HepG2 (cell line): Measurements from ENCODE around the gene DSG4. TPM values are rescaled to one million over a fixed set of nuclear protein-coding genes. Genes with fewer than 3 reads are reported as not detected.
A peak's percentile ranks its signal among the peaks of the same experiment; 100 is the strongest.

Experiments used
- ARNTL ChIP-seq: sonication (generic); formaldehyde crosslinking; IDR thresholded peaks from 2 replicates; pipeline ENCODE4 v1.4.0; 2020; ENCODE audit warnings: mild to moderate bottlenecking, missing genetic modification reagents
- DDIT3 ChIP-seq: sonication (generic); formaldehyde crosslinking; IDR thresholded peaks from 2 replicates; pipeline ENCODE4 v1.4.0; 2020; ENCODE audit warnings: mild to moderate bottlenecking, missing genetic modification reagents
- GABPB1 ChIP-seq: IDR thresholded peaks from 2 replicates; pipeline ENCODE4 v1.6.1; 2016; ENCODE audit warnings: mild to moderate bottlenecking, missing genetic modification reagents, moderate library complexity, missing compliant biosample characterization
- NCOA2 ChIP-seq: sonication (generic); formaldehyde crosslinking; IDR thresholded peaks from 2 replicates; pipeline ENCODE4 v1.8.0; 2022; ENCODE audit warnings: inconsistent platforms
- NR2F6 ChIP-seq, 2 experiments: IDR thresholded peaks; 2 replicates each; pipeline ENCODE4 v1.6.1; 2016; ENCODE audit warnings: antibody characterized with exemption in 1 of 2, mild to moderate bottlenecking in 1 of 2
- SIX1 ChIP-seq: sonication (generic); formaldehyde crosslinking; IDR thresholded peaks from 2 replicates; pipeline ENCODE4 v1.4.0; 2020; ENCODE audit warnings: missing genetic modification reagents, borderline replicate concordance
- TBX2 ChIP-seq: sonication (generic); formaldehyde crosslinking; IDR thresholded peaks from 2 replicates; pipeline ENCODE4 v1.5.0; 2020; ENCODE audit warnings: missing genetic modification reagents, mild to moderate bottlenecking, borderline replicate concordance
- ZMAT3 ChIP-seq: sonication (generic); formaldehyde crosslinking; conservative IDR thresholded peaks from 2 replicates; pipeline ENCODE4 v1.7.0; 2021; ENCODE audit warnings: missing genetic modification reagents
- ZNF501 ChIP-seq: sonication (generic); formaldehyde crosslinking; IDR thresholded peaks from 2 replicates; pipeline ENCODE4 v1.5.1; 2020; ENCODE audit warnings: mild to moderate bottlenecking, moderate library complexity, missing genetic modification reagents
- ZNF614 ChIP-seq: IDR thresholded peaks from 2 replicates; pipeline ENCODE4 v1.6.1; 2018; ENCODE audit warnings: missing biosample characterization, missing genetic modification reagents, inconsistent platforms, borderline replicate concordance
- polyA plus RNA-seq, 8 experiments: library from polyadenylated mRNA; depleted of rRNA in 3 of 8; stranded (reverse) in 7 of 8; unstranded in 1 of 8; fragments of >200 nt; fragmentation: Illumina TruSeq in 4 of 8; extraction: Trizol in 4 of 8; gene quantifications; 2 replicates each; pipeline versions ENCODE4 v1.2.1 to v1.2.3, GENCODE V29; 2011 to 2016; ENCODE audit warnings: low read depth in 4 of 8, missing spikeins in 1 of 8, mixed read lengths in 1 of 8; ENCODE audit not compliant: insufficient read depth in 1 of 8
- total RNA-seq, 5 experiments: library from RNA; depleted of rRNA; stranded (reverse); fragments of >200 nt; fragmentation: Illumina TruSeq; extraction: Trizol; gene quantifications; 2 replicates each; pipeline ENCODE4 v1.2.3, GENCODE V29; 2016; ENCODE audit warnings: low read depth in 1 of 5
- TF ChIP-seq, protein P1 (sequence below): sonication (generic); formaldehyde crosslinking; IDR thresholded peaks from 2 replicates; pipeline ENCODE4 v1.4.0; 2020; ENCODE audit warnings: missing genetic modification reagents
- TF ChIP-seq, protein P2 (sequence below), 2 experiments: sonication (generic) in 1 of 2; formaldehyde crosslinking in 1 of 2; IDR thresholded peaks; 2 replicates each; pipeline versions ENCODE4 v1.4.0 to v1.6.1; 2016 to 2020; ENCODE audit warnings: borderline replicate concordance in 1 of 2, low read depth in 1 of 2, mild to moderate bottlenecking in 1 of 2, missing genetic modification reagents in 1 of 2
- TF ChIP-seq, protein P3 (sequence below): IDR thresholded peaks from 2 replicates; pipeline ENCODE4 v1.4.0; 2020; ENCODE audit warnings: mild to moderate bottlenecking, missing genetic modification reagents

The DSG4 gene
- total and polyA plus RNA-seq, 2 of the 13 experiments (the other 11 are each of a cell fraction or from before 2014, with no cell fraction given), result 0.07 TPM; not detected in 1

DNA sequence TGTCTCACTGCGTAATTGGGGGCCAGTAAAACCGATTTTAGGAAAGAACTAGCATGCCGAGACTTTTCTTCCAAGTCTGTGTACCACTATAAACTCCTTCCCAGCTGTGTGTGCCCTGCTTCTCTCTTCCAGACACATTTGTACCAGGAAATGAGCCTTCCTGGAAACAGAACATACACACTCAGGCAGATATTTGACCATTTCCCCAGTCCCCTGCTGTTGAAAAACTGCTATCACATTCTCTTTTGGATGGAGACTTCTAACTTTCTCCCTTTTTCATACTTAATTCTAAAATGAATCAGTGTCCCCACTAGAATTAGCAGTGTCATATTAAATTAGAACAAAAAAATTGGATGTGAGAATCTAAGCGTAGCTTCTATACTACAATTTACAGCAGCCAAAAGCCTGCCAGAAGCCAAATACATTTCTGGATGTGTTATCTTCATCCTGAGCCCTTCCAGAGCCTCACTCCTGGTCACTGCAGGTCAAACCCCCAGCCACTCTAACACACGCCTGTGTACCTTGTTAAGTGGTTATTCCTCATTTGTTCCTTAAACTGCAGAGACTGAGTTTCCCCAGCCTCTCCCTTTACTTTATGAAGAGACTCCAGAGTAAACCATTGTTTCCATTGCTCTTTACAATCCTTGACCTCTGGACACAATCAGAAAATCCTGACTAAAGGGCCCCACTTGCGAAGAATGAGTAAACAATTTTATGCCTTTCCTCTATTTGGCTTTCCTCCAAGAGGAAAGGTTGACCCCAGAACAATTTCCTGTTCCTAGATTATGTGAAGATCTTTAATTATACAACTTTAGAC, 20.4 kb downstream of the DSG4 start (continued):
- TF ChIP-seq SIX1 (CRISPR knock-in tag), result peak; percentile 34; the same call in 1 of the 2 replicates
- TF ChIP-seq, protein P1, sequence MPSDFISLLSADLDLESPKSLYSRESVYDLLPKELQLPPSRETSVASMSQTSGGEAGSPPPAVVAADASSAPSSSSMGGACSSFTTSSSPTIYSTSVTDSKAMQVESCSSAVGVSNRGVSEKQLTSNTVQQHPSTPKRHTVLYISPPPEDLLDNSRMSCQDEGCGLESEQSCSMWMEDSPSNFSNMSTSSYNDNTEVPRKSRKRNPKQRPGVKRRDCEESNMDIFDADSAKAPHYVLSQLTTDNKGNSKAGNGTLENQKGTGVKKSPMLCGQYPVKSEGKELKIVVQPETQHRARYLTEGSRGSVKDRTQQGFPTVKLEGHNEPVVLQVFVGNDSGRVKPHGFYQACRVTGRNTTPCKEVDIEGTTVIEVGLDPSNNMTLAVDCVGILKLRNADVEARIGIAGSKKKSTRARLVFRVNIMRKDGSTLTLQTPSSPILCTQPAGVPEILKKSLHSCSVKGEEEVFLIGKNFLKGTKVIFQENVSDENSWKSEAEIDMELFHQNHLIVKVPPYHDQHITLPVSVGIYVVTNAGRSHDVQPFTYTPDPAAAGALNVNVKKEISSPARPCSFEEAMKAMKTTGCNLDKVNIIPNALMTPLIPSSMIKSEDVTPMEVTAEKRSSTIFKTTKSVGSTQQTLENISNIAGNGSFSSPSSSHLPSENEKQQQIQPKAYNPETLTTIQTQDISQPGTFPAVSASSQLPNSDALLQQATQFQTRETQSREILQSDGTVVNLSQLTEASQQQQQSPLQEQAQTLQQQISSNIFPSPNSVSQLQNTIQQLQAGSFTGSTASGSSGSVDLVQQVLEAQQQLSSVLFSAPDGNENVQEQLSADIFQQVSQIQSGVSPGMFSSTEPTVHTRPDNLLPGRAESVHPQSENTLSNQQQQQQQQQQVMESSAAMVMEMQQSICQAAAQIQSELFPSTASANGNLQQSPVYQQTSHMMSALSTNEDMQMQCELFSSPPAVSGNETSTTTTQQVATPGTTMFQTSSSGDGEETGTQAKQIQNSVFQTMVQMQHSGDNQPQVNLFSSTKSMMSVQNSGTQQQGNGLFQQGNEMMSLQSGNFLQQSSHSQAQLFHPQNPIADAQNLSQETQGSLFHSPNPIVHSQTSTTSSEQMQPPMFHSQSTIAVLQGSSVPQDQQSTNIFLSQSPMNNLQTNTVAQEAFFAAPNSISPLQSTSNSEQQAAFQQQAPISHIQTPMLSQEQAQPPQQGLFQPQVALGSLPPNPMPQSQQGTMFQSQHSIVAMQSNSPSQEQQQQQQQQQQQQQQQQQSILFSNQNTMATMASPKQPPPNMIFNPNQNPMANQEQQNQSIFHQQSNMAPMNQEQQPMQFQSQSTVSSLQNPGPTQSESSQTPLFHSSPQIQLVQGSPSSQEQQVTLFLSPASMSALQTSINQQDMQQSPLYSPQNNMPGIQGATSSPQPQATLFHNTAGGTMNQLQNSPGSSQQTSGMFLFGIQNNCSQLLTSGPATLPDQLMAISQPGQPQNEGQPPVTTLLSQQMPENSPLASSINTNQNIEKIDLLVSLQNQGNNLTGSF, result no peak
- TF ChIP-seq ARNTL (CRISPR knock-in tag), result 0 out of 2 replicates have a peak, but pooled peaks have one; percentile 26
- TF ChIP-seq ZNF614 (CRISPR knock-in tag), result peak; percentile 54; the same call in 1 of the 2 replicates
- TF ChIP-seq NCOA2, result peak; percentile 93
- TF ChIP-seq TBX2 (CRISPR knock-in tag), result peak; percentile 42; the same call in 1 of the 2 replicates
- no peak; the same call in 1 of the 2 replicates for TF ChIP-seq ZNF501 (CRISPR knock-in tag)
- no peak for TF ChIP-seq DDIT3 (CRISPR knock-in tag)
- peak; percentile 10; the same call in 1 of the 2 replicates for TF ChIP-seq GABPB1 (CRISPR knock-in tag)
- TF ChIP-seq, protein P2, sequence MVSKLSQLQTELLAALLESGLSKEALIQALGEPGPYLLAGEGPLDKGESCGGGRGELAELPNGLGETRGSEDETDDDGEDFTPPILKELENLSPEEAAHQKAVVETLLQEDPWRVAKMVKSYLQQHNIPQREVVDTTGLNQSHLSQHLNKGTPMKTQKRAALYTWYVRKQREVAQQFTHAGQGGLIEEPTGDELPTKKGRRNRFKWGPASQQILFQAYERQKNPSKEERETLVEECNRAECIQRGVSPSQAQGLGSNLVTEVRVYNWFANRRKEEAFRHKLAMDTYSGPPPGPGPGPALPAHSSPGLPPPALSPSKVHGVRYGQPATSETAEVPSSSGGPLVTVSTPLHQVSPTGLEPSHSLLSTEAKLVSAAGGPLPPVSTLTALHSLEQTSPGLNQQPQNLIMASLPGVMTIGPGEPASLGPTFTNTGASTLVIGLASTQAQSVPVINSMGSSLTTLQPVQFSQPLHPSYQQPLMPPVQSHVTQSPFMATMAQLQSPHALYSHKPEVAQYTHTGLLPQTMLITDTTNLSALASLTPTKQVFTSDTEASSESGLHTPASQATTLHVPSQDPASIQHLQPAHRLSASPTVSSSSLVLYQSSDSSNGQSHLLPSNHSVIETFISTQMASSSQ (IDR thresholded peaks at IDR 0.05; ENCODE audit: low read depth), result peak; percentile 69
- TF ChIP-seq, protein P2 (CRISPR knock-in tag; IDR thresholded peaks at IDR 0.05; ENCODE audit: borderline replicate concordance), result peak; percentile 55; the same call in 1 of the 2 replicates
- TF ChIP-seq, protein P3, sequence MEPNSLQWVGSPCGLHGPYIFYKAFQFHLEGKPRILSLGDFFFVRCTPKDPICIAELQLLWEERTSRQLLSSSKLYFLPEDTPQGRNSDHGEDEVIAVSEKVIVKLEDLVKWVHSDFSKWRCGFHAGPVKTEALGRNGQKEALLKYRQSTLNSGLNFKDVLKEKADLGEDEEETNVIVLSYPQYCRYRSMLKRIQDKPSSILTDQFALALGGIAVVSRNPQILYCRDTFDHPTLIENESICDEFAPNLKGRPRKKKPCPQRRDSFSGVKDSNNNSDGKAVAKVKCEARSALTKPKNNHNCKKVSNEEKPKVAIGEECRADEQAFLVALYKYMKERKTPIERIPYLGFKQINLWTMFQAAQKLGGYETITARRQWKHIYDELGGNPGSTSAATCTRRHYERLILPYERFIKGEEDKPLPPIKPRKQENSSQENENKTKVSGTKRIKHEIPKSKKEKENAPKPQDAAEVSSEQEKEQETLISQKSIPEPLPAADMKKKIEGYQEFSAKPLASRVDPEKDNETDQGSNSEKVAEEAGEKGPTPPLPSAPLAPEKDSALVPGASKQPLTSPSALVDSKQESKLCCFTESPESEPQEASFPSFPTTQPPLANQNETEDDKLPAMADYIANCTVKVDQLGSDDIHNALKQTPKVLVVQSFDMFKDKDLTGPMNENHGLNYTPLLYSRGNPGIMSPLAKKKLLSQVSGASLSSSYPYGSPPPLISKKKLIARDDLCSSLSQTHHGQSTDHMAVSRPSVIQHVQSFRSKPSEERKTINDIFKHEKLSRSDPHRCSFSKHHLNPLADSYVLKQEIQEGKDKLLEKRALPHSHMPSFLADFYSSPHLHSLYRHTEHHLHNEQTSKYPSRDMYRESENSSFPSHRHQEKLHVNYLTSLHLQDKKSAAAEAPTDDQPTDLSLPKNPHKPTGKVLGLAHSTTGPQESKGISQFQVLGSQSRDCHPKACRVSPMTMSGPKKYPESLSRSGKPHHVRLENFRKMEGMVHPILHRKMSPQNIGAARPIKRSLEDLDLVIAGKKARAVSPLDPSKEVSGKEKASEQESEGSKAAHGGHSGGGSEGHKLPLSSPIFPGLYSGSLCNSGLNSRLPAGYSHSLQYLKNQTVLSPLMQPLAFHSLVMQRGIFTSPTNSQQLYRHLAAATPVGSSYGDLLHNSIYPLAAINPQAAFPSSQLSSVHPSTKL (CRISPR knock-in tag), result peak; percentile 93
- TF ChIP-seq ZMAT3 (CRISPR knock-in tag), result peak; percentile 62; the same call in 1 of the 2 replicates
- TF ChIP-seq NR2F6 (IDR thresholded peaks at IDR 0.05), result peak; percentile 97
- peak; percentile 93 for TF ChIP-seq NR2F6 (CRISPR knock-in tag; IDR thresholded peaks at IDR 0.05)
